GM19351 (cell line): ENCODE measurements around the gene KRTAP6-3.

Experiments used
- ATAC-seq: cut with Tn5 transposase; IDR thresholded peaks from one replicate; pipeline ENCODE4 v1.9.1; 2021; ENCODE audit warnings: mild to moderate bottlenecking, moderate library complexity; ENCODE audit not compliant: unreplicated experiment

KRTAP6-3 gene

GRCh38 chr21:30592140-30592539 lies at the start of gene KRTAP6-3:
Gene KRTAP6-3 (plus strand): TSS chr21:30592440. CDS start chr21:30592446, 6 bp downstream.
- ATAC-seq: no peak

- ATAC-seq: no peak
Observed at GRCh38 chr21:30552782-30553181, 39.5 kb upstream of the KRTAP6-3 start.

- ATAC-seq: no peak
Observed at GRCh38 chr21:30555095-30555494, 37.1 kb upstream of the KRTAP6-3 start.

- ATAC-seq: no peak
Observed at GRCh38 chr21:30561264-30561895, 30.9 kb upstream of the KRTAP6-3 start, which contains the start of gene KRTAP19-7. Gene KRTAP19-7 (minus strand): TSS chr21:30561314. CDS start chr21:30561289, 25 bp downstream.

GRCh38 chr21:30561957-30562356 lies 30.3 kb upstream of the KRTAP6-3 start:
- ATAC-seq: no peak

- no peak for ATAC-seq
Observed at GRCh38 chr21:30563072-30563471, 29.2 kb upstream of the KRTAP6-3 start.

GRCh38 chr21:30563630-30564029 lies 28.6 kb upstream of the KRTAP6-3 start:
- ATAC-seq: no peak

- ATAC-seq: no peak
Observed at GRCh38 chr21:30567617-30568016, 24.6 kb upstream of the KRTAP6-3 start.

- ATAC-seq: no peak
Observed at GRCh38 chr21:30577766-30578165, 14.5 kb upstream of the KRTAP6-3 start.

- no peak for ATAC-seq
Observed at GRCh38 chr21:30579346-30579745, 12.9 kb upstream of the KRTAP6-3 start.

- no peak for ATAC-seq
Observed at GRCh38 chr21:30580132-30580531, 12.1 kb upstream of the KRTAP6-3 start.

GRCh38 chr21:30582870-30583269 lies 9.4 kb upstream of the KRTAP6-3 start:
- no peak for ATAC-seq

- no peak for ATAC-seq
Observed at GRCh38 chr21:30590297-30590696, 1.9 kb upstream of the KRTAP6-3 start, which contains the start of gene KRTAP22-2. Gene KRTAP22-2 (minus strand): TSS chr21:30590397.

GRCh38 chr21:30598802-30599201 lies 6.6 kb downstream of the KRTAP6-3 start, which contains the start of gene KRTAP6-2:
Gene KRTAP6-2 (minus strand): TSS chr21:30598902. CDS start chr21:30598874, 28 bp downstream.
- no peak for ATAC-seq

GRCh38 chr21:30600787-30601186 lies 8.5 kb downstream of the KRTAP6-3 start, which contains the start of gene KRTAP22-1:
Gene KRTAP22-1 (plus strand): TSS chr21:30601087.
- no peak for ATAC-seq

- no peak for ATAC-seq
Observed at GRCh38 chr21:30605968-30606367, 13.7 kb downstream of the KRTAP6-3 start.

GRCh38 chr21:30612132-30612531 lies 19.9 kb downstream of the KRTAP6-3 start:
- no peak for ATAC-seq

GRCh38 chr21:30613836-30614235 lies 21.6 kb downstream of the KRTAP6-3 start, which contains the start of gene KRTAP6-1:
Gene KRTAP6-1 (minus strand): TSS chr21:30613930. CDS start chr21:30613904, 26 bp downstream.
- ATAC-seq: no peak

GRCh38 chr21:30615199-30615598 lies 23.0 kb downstream of the KRTAP6-3 start:
- no peak for ATAC-seq

GRCh38 chr21:30616125-30616524 lies 23.9 kb downstream of the KRTAP6-3 start, which contains the start of gene KRTAP20-1:
Gene KRTAP20-1 (plus strand): TSS chr21:30616425. CDS start chr21:30616455, 30 bp downstream.
- no peak for ATAC-seq

GRCh38 chr21:30620080-30620479 lies 27.8 kb downstream of the KRTAP6-3 start:
- no peak for ATAC-seq

GRCh38 chr21:30620522-30620921 lies 28.3 kb downstream of the KRTAP6-3 start, which contains the start of gene KRTAP20-4:
Gene KRTAP20-4 (plus strand): TSS chr21:30620627.
- no peak for ATAC-seq
